ENCODE data around the gene LAIR1.

DNA sequence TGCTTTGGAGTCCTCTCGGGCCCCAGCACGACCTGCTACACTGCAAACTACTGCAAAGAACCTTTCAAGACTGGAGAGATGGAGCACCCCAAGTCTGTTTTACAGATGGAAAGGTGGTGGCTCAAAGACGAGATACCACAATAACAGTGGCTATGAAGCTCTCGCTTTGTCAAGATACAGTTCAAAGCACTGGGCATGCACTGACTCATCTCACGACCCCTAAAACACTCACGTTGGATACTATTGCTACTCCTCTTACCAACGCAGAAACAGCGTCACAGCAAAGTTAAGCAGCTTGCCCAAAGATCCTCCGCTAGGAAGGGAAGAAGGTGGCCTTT, 24.0 kb upstream of the LAIR1 start:
- no peak for TF ChIP-seq ZNF384 (IDR thresholded peaks at IDR 0.05)
- no peak for TF ChIP-seq ARNT (IDR thresholded peaks at IDR 0.05)
